Measurements from ENCODE around the gene CDCA4.
"Not testable (repeated sequence)": the region's sequence is repeated elsewhere in the genome, so short reads cannot be mapped to it uniquely, and the experiment has no call there.

The CDCA4 gene

GRCh38 chr14:105058521-105059034 is 37.7 kb upstream of the CDCA4 start:
- DNase-seq (ENCODE audit: low spot score) = no peak

- DNase-seq (ENCODE audit: low spot score) = no peak
Measured at GRCh38 chr14:105056303-105056831, 35.5 kb upstream of the CDCA4 start.

GRCh38 chr14:105055736-105056302 is 34.9 kb upstream of the CDCA4 start:
- DNase-seq (ENCODE audit: low spot score) = no peak

- no peak for DNase-seq (ENCODE audit: low spot score)
Measured at GRCh38 chr14:105055334-105055733, 34.5 kb upstream of the CDCA4 start.

- DNase-seq (ENCODE audit: low spot score) = no peak
Measured at GRCh38 chr14:105053996-105054395, 33.1 kb upstream of the CDCA4 start.

- no peak for DNase-seq (ENCODE audit: low spot score)
Measured at GRCh38 chr14:105053421-105053820, 32.5 kb upstream of the CDCA4 start.

GRCh38 chr14:105052110-105052458 is 31.2 kb upstream of the CDCA4 start:
- DNase-seq (ENCODE audit: low spot score) = no peak

- DNase-seq (ENCODE audit: low spot score) = no peak
Measured at GRCh38 chr14:105051182-105052109, 30.6 kb upstream of the CDCA4 start.

GRCh38 chr14:105050551-105050897 is 29.6 kb upstream of the CDCA4 start:
- peak; percentile 38 for DNase-seq (ENCODE audit: low spot score)

- no peak for DNase-seq (ENCODE audit: low spot score)
Measured at GRCh38 chr14:105049753-105050550, 29.1 kb upstream of the CDCA4 start.

- no peak for DNase-seq (ENCODE audit: low spot score)
Measured at GRCh38 chr14:105047283-105048016, 26.6 kb upstream of the CDCA4 start.

- DNase-seq (ENCODE audit: low spot score) = no peak
Measured at GRCh38 chr14:105046891-105047282, 26.0 kb upstream of the CDCA4 start.

GRCh38 chr14:105045710-105046326 is 24.9 kb upstream of the CDCA4 start:
- DNase-seq (ENCODE audit: low spot score) = peak; percentile 93

GRCh38 chr14:105043641-105044040 is 22.8 kb upstream of the CDCA4 start:
- DNase-seq (ENCODE audit: low spot score) = no peak

- DNase-seq (ENCODE audit: low spot score) = no peak
Measured at GRCh38 chr14:105042813-105043212, 21.9 kb upstream of the CDCA4 start.

GRCh38 chr14:105041841-105042765 is 21.2 kb upstream of the CDCA4 start:
- DNase-seq (ENCODE audit: low spot score) = no peak

GRCh38 chr14:105039458-105040205 is 18.7 kb upstream of the CDCA4 start:
- DNase-seq (ENCODE audit: low spot score) = no peak

- DNase-seq (ENCODE audit: low spot score) = not testable (repeated sequence)
Measured at GRCh38 chr14:105035616-105036015, 14.7 kb upstream of the CDCA4 start.

- DNase-seq (ENCODE audit: low spot score) = no peak
Measured at GRCh38 chr14:105034315-105035039, 13.6 kb upstream of the CDCA4 start.

All from AG08395 (cell line).